ENCODE measurements around the gene COBL. TPM values are rescaled to one million over a fixed set of nuclear protein-coding genes. Genes with fewer than 3 reads are reported as not detected.

The COBL gene
- total RNA-seq, 1 donor from 2014 or later, result 0.05 TPM

GRCh38 chr7:51219261-51219988, 97.2 kb downstream of the COBL start:
- Mint-ChIP-seq H3K36me3 (ENCODE audit: low read depth) (no peaks in the 10 kb centered on the region), H3K27ac (ENCODE audit: unreplicated experiment) (no peak overlapping the region), H3K9me3 (no peaks in the 10 kb centered on the region), H3K27me3 (ENCODE audit: low read depth) (no peaks in the 10 kb centered on the region), H3K4me1 (no peaks in the 10 kb centered on the region), H3K4me3 (no peak overlapping the region)
- no peak for DNase-seq (ENCODE audit: low read depth, low spot score)
- TF ChIP-seq CTCF (conservative IDR thresholded peaks at IDR 0.05), result no peak

- Mint-ChIP-seq H3K4me3 (no peak overlapping the region), H3K27ac (ENCODE audit: unreplicated experiment) (no peak overlapping the region), H3K36me3 (ENCODE audit: low read depth) (no peaks in the 10 kb centered on the region), H3K4me1 (no peaks in the 10 kb centered on the region), H3K9me3 (no peaks in the 10 kb centered on the region), H3K27me3 (ENCODE audit: low read depth) (no peaks in the 10 kb centered on the region)
- TF ChIP-seq CTCF (conservative IDR thresholded peaks at IDR 0.05), result no peak
- DNase-seq (ENCODE audit: low read depth, low spot score), result no peak
Measured at GRCh38 chr7:51217804-51218203, 98.8 kb downstream of the COBL start.

GRCh38 chr7:51214098-51214497, 102.5 kb downstream of the COBL start:
- Mint-ChIP-seq H3K4me3 (no peak overlapping the region), H3K36me3 (ENCODE audit: low read depth) (no peaks in the 10 kb centered on the region)

GRCh38 chr7:51213618-51214017, 103.0 kb downstream of the COBL start:
- Mint-ChIP-seq H3K9me3 (no peaks in the 10 kb centered on the region), H3K27me3 (ENCODE audit: low read depth) (no peaks in the 10 kb centered on the region), H3K4me1 (no peaks in the 10 kb centered on the region), H3K27ac (ENCODE audit: unreplicated experiment) (no peak overlapping the region), H3K4me3 (no peak overlapping the region), H3K36me3 (ENCODE audit: low read depth) (no peaks in the 10 kb centered on the region)
- DNase-seq (ENCODE audit: low read depth, low spot score), result no peak
- no peak for TF ChIP-seq CTCF (conservative IDR thresholded peaks at IDR 0.05)

More at GRCh38 chr7:51214098-51214497, 102.5 kb downstream of the COBL start:
- TF ChIP-seq CTCF (conservative IDR thresholded peaks at IDR 0.05), result no peak
- Mint-ChIP-seq H3K27me3 (ENCODE audit: low read depth) (no peaks in the 10 kb centered on the region), H3K27ac (ENCODE audit: unreplicated experiment) (no peak overlapping the region), H3K9me3 (no peaks in the 10 kb centered on the region), H3K4me1 (no peaks in the 10 kb centered on the region)
- no peak for DNase-seq (ENCODE audit: low read depth, low spot score)

GRCh38 chr7:51210766-51211165, 105.8 kb downstream of the COBL start:
- no peak for DNase-seq (ENCODE audit: low read depth, low spot score)
- H3K27me3 Mint-ChIP-seq (ENCODE audit: low read depth), result no peaks in the 10 kb centered on the region
- peaks cover 4% of the 10 kb centered on the region for H3K9me3 Mint-ChIP-seq
- H3K4me1 Mint-ChIP-seq, result no peaks in the 10 kb centered on the region
- no peak overlapping the region for H3K4me3 Mint-ChIP-seq
- TF ChIP-seq CTCF (conservative IDR thresholded peaks at IDR 0.05), result no peak
- H3K36me3 Mint-ChIP-seq (ENCODE audit: low read depth), result peaks cover 2% of the 10 kb centered on the region
- H3K27ac Mint-ChIP-seq (ENCODE audit: unreplicated experiment), result no peak overlapping the region

Measured in neural crest cell (in vitro differentiated cells).